ENCODE results near the gene VENTX.

The VENTX gene

GRCh38 chr10:133239990-133240389 lies 2.3 kb downstream of the VENTX start:
- no peak for DNase-seq

GRCh38 chr10:133241501-133242205 lies 4.0 kb downstream of the VENTX start:
- DNase-seq: no peak

- DNase-seq: no peak
Observed at GRCh38 chr10:133242611-133243356, 5.1 kb downstream of the VENTX start.

- no peak for DNase-seq
Observed at GRCh38 chr10:133243593-133243992, 5.9 kb downstream of the VENTX start.

GRCh38 chr10:133245439-133246235 lies 8.0 kb downstream of the VENTX start:
- DNase-seq: no peak

GRCh38 chr10:133246236-133246626 lies 8.6 kb downstream of the VENTX start:
- no peak for DNase-seq

- DNase-seq: no peak
Observed at GRCh38 chr10:133247681-133248333, 10.2 kb downstream of the VENTX start.

- DNase-seq: no peak
Observed at GRCh38 chr10:133248334-133248715, 10.7 kb downstream of the VENTX start.

- no peak for DNase-seq
Observed at GRCh38 chr10:133249094-133249780, 11.6 kb downstream of the VENTX start.

- no peak for DNase-seq
Observed at GRCh38 chr10:133249975-133250754, 12.5 kb downstream of the VENTX start.

- DNase-seq: no peak
Observed at GRCh38 chr10:133251388-133252222, 13.9 kb downstream of the VENTX start.

- DNase-seq: no peak
Observed at GRCh38 chr10:133252223-133252552, 14.5 kb downstream of the VENTX start.

- no peak for DNase-seq
Observed at GRCh38 chr10:133253361-133253955, 15.8 kb downstream of the VENTX start.

- DNase-seq: no peak
Observed at GRCh38 chr10:133254421-133255120, 16.9 kb downstream of the VENTX start.

- DNase-seq: no peak
Observed at GRCh38 chr10:133255323-133255722, 17.7 kb downstream of the VENTX start.

- DNase-seq: peak; percentile 74
Observed at GRCh38 chr10:133257489-133258065, 19.9 kb downstream of the VENTX start.

GRCh38 chr10:133258066-133258817 lies 20.6 kb downstream of the VENTX start:
- DNase-seq: no peak

GRCh38 chr10:133258818-133259601 lies 21.4 kb downstream of the VENTX start:
- DNase-seq: peak; percentile 88

Data from activated CD8-positive, alpha-beta memory T cell treated with anti-CD3 and anti-CD28 coated beads for 24 hours (primary cell).